Lung microvascular endothelial cell (primary cell): ENCODE results near the gene GRIA4. TPM values are rescaled to one million over a fixed set of nuclear protein-coding genes. Genes with fewer than 3 reads are reported as not detected.
"Not testable (repeated sequence)": the region's sequence is repeated elsewhere in the genome, so short reads cannot be mapped to it uniquely, and the experiment has no call there.

Experiments used
- DNase-seq, 2 donors: peaks; one replicate each; pipeline versions ENCODE4 v3.0.0 to v3.0.0-alpha.2; 2010; ENCODE audit warnings: low read depth in 2 of 2
- total RNA-seq: library from RNA; depleted of rRNA; stranded (reverse); fragments of >200 nt; gene quantifications from 2 replicates; pipeline ENCODE4 v1.2.1, GENCODE V29; 2014

The GRIA4 gene
- total RNA-seq, 1 donor from 2014 or later: not detected

DNA sequence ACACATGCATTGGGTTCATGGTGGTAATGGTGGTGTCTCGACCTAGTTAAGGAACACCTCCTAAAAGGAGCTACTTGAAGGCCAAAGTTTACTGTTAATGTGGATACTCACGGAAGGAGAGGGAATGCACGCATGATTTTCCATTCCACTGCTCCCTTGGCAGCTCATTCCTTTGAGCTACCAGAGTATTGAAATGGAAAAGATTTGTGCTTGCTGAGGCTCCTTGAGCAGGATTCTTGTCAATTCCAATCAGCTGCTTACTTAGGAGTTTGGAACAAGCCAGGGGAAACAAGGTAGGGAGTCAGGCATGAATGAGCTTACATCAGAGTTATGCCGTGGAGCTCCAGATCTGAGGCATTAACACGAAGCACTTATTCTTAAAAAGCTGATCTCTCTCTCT lies 108.8 kb downstream of the GRIA4 start:
- no peak for DNase-seq

GRCh38 chr11:105719073-105719822 lies 109.4 kb downstream of the GRIA4 start:
- DNase-seq: peak; percentile 0 to 51

GRCh38 chr11:105720096-105720495 lies 110.2 kb downstream of the GRIA4 start:
- no peak for DNase-seq

DNA sequence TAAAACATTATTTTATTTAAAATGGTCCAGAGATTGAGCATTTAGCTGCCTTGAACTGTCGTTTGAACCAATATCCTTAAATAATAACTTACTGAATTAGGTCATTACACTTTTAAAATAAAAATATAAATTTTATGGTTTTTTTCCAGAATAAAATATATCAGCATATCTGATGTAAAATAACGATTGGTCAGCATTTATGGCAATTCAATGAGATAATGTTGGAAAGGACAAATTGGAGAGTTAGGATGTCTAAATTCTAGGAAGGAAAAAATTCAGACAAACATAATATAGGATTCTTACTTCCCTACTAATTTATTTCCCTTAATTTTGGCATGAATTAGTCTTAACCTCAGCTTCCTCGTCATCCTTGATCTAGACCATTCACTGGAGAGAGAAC lies 113.4 kb downstream of the GRIA4 start:
- no peak for DNase-seq

GRCh38 chr11:105732611-105733010 lies 122.7 kb downstream of the GRIA4 start:
- DNase-seq: no peak

DNA sequence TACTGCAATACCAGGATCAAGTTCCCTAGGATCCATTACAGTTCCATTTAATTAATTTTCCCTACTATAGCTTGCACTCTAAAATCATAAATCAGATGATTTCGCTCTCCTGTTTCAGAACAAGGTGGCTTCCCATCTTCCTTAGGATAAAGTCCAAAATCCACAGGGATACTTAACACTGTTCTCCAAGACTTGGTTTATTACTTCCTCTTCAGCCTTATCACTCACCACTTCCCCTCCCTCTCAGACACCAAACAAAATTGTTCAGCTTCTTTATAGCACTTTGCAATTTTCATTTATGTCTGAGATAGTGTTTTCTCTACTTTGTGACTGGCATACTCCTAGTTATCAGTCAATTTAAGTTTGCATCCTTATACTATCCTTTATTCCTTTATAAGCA lies 124.6 kb downstream of the GRIA4 start:
- DNase-seq: no peak

DNA sequence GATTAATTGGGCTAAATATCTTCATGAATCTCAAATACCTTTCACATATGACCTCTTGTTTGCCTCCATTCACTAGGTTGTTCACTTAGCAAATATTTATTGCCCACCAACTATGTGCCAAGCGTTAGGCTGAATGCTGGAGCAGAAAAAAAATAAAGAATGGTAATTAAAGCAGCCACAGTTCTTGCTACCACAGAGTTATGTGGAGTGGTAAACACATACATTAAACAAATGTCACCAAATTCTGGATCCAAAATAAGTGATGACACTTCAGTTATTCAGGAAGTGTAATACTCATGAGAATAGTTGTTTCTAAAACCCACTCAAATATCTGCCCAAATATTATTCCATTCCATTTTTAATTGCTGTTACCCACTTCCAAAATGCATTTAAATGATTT lies 128.4 kb downstream of the GRIA4 start:
- DNase-seq: no peak

DNA sequence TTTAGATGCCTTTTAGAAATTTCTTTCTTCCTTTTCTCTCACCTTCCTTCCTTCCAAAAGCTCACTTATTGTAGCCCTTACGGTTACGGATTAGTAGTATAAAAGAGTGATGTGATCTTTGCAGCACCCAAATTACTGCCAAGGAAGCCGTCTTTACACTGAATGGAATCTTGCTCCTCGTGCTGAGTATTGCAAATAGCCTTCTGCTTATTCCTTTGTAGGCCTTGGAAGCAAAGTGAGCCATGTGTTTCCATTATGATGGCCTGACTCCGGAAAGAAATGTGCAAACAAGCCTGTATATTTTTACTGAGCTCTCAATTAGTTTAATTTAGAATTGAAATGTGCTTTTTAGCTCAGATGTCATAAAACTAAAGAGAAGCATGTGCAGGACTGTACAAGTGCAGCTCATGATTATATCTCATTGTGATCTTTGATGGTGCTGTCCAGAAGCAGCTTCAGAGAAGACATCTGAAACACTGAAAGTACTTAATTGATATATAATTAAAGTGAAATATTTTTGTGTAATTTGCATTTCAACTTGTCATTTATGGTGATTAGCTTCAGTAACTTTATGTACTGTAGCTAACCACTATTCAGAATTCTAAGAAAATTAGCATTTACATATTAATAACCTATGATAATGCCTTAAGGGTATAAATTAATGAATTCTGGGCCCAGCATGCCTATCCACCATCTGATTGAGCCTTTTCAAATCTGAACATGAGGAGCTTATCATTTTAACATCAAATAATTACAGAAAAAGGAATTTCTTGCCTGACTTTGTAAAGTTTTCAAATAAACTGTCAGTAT lies 129.3 kb downstream of the GRIA4 start:
- no peak for DNase-seq

DNA sequence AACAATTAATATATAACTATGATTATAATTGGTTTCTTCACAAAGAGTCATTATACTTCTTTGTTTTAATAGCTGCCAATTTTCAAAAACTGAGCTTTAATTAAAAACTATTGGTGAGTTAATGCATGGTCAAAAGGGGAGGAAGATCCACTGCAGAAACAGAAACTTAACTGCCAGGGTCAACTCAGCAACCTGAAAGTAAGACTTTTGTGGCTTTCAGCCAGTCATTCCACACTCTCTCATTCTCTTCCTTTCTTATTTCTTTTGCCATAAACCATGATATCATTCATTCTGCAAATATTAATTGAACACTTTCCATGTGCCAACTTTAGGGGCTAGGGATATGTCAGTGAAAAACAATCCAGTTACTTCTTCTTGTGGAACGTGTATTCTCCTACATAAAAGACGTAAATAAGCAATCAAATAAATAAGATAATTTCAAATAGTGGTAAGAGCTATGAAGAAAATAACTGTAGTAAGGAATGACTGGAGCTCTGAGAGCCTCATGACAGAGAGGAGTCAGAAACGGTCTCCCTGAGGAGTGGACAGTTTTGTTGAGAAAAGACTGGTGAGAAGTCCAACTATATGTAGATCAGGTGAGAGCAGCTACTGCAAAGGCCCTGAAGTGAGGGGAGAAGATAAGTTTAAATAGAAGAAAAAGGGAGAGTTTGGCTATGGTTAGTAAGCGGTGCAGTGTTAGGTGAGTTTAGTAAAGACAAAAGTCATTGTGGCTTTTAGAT lies 130.5 kb downstream of the GRIA4 start:
- no peak for DNase-seq

DNA sequence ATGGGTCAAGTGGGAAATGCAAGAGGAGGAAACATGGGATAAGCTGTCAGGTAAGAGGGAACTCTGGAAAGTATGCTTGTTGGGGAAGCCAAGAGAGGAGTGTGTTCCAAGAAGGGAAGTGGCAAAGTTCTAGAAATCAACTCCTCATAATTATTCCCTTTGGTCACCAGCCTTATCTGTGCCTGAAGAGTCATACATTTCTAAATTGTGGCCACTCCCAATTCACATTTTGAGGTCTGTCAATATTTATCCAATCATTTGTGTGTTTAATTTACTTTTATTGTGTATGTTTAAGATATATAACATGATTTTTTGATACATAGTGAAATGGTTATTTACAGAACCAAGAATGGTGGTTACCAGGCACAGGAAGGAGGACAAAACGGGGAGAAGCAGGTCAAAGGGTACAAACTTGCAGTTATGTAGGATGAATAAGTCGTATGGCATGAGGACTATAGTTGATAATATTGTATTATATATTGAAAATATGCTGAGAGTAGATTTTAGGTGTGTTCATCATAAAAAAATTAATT lies 131.7 kb downstream of the GRIA4 start:
- no peak for DNase-seq

GRCh38 chr11:105754260-105754659 lies 144.4 kb downstream of the GRIA4 start:
- no peak for DNase-seq

DNA sequence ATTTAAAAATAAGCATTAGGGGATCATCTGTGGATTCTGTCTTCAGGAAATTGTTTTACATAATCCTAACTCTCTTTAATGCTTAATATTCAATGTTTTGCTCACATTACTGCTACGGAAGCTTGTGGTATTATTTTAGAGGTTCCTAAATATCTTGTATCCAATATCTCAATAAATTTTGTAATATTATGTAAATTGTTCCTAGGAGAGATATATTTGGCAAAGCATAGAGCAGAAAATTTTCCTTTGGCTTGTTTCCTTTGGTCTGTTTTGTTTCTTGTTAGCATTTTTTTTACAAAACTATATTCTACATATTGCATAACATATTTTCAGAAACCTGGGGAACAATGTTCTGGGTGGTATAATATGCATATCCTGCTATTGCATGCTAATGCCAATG lies 144.8 kb downstream of the GRIA4 start:
- no peak for DNase-seq

- DNase-seq: no peak
Measured at GRCh38 chr11:105757107-105757506, 147.2 kb downstream of the GRIA4 start.

DNA sequence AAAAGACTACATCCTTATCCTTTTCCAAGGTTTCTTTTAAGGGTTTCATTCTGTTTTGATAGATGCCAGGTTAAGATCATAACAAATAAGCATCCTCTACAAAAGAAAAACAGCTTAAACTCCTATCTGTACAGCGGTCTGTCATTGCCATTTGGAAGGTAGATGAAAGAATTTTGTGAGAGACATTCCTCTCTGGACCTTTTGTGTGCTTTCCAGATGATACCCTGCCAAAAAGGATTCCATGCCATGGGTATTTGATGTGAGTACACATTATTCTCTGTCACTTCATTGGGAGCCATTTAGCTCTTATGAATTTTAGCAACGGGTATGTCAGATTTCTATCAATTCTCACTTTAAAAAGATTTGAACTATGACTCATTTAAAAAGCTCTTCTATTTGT lies 153.7 kb downstream of the GRIA4 start:
- DNase-seq: no peak

DNA sequence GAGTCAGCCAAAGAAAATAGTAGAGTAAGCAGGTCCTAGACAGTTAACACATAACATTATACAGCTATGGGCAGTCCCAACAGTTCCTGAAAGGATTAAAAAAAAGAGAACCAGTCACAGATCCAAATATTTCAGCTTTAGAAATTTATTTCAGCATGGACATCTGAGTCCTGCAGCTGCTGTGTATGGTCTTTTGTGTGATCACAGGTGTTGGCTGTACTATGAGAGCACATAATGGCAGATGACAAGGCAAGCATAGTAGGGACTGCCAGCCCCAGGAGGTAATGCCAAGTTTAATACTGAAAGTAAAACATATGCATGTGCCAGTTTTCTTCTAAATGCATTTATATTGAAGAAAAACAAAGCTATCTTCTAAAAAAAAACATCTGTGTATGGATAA lies 158.1 kb downstream of the GRIA4 start:
- no peak for DNase-seq

GRCh38 chr11:105769627-105770026 lies 159.8 kb downstream of the GRIA4 start:
- no peak for DNase-seq

DNA sequence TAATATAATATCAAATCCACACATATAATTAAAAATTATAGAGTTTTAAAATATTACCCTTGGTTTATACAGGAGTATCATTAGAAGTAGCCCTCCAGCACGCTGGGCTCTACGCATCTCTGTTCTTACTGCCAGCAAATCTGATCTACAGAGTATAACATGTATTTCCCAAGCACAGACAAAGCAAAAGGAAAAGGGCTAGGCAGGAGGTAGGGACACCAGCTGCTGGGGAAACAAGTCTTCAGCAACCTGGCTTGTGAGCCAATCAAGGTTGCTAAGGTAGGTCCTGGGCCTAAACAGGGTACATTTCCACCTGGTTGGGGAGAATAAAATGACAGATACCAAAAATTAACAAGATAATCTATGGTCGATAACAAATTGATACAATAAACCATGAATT lies 163.6 kb downstream of the GRIA4 start:
- DNase-seq: not testable (repeated sequence)

GRCh38 chr11:105774899-105775298 lies 165.0 kb downstream of the GRIA4 start:
- DNase-seq: no peak

- no peak for DNase-seq
Measured at GRCh38 chr11:105780781-105781525, 171.1 kb downstream of the GRIA4 start.

DNA sequence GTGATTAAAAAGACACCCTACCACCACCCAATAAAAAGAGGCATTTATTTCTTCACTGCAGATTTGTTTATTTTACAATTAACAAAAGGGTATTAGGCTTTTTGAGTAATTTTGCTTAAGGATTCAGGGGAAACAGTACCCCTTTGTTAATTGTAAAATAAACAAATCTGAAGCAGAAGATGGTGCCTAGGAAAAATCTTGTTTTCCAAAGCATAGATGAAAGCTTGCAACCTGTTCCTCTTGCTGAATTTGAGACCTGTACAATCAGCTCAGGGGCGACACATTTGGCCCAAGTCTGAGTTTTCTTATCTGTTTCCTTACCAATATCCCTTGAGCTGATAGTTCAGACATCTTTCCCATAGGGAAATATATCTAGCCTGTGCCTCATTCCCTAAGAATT lies 171.9 kb downstream of the GRIA4 start:
- DNase-seq: no peak

- DNase-seq: no peak
Measured at GRCh38 chr11:105783216-105783615, 173.3 kb downstream of the GRIA4 start.
